SK-N-MC (cell line): ENCODE measurements around the gene MCF2L.

Experiments used
- EZH2 ChIP-seq: fragments of 200-600 bp; sonication (generic); IDR thresholded peaks from one replicate; pipeline ENCODE4 v1.6.1; 2017; ENCODE audit warnings: antibody characterized with exemption
- FOXP2 ChIP-seq: optimal IDR thresholded peaks from 2 replicates; pipeline ENCODE3; 2011; ENCODE audit warnings: mild to moderate bottlenecking, moderate library complexity; ENCODE audit not compliant: insufficient read depth; ENCODE audit errors: extremely low read length, control extremely low read depth
- POLR2AphosphoS5 ChIP-seq: IDR thresholded peaks from 2 replicates; pipeline ENCODE4 v1.6.1; 2012; ENCODE audit warnings: mild to moderate bottlenecking, low read depth, low read length, borderline replicate concordance

DNA sequence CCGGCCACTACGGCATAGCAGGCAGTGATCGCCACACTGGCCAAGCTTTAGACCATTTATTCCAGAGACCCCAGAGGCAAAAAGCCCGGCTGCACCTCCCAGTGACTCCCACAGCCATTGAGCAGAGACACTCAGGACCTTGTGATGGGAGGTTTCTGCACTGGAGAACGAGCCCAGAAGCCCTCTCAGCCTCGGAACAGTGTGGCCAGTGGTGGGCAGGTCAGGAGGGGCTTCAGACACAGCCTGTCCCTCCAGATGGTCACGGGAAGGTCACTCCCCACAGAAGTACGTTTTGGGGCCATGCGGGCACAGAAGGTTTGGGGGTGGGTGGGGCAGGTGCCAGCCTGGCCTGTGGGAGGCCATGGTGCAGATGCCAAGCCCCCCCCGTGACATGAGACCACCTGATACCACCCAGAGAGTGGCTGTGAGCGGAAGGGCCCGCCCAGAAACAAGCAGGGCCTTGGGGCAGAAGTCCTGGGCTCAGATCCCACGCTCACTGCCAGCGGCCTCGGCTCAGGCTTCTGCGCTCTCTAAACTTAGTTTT is 153.0 kb downstream of the MCF2L start:
- TF ChIP-seq EZH2 (no peak), POLR2AphosphoS5 (no peak), FOXP2 (no peak)
